HG02798 (cell line): ENCODE data around the gene OTX2.

Source experiments
- ATAC-seq: cut with Tn5 transposase; IDR thresholded peaks from one replicate; pipeline ENCODE4 v1.9.1; 2021; ENCODE audit warnings: mild to moderate bottlenecking; ENCODE audit not compliant: unreplicated experiment, poor library complexity

Gene OTX2

DNA sequence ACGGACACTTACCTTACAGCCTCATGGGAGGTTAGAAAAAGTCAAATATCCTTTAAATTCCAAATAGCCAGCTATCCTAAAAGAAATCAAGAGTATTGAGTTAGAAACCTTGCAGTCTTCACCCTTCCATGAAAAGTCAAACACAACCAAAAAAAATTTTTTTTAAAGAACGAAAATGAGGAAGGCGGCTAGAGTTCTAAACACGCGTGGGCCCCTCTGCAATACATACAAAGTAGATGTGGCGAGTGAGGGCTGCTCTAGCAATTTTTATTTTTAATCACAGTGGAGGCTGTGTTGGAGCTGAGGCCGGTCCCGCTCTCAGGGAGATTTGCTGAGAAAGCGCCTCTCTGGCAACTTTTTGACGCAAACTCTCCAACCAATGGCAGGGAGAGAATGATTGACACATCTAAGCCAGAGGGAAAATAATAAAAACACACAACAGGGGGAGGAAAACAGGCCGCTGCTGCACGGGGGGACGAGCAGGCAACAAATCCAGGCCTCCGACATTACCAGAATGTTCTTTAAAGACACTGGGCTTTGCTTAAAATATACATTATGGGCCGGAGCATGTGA is at the start of gene OTX2:
OTX2 (minus strand) TSS at position 333 of the 573 bp plus-strand sequence. CDS start 5,023 bp downstream, outside the sequence.
- no peak for ATAC-seq

DNA sequence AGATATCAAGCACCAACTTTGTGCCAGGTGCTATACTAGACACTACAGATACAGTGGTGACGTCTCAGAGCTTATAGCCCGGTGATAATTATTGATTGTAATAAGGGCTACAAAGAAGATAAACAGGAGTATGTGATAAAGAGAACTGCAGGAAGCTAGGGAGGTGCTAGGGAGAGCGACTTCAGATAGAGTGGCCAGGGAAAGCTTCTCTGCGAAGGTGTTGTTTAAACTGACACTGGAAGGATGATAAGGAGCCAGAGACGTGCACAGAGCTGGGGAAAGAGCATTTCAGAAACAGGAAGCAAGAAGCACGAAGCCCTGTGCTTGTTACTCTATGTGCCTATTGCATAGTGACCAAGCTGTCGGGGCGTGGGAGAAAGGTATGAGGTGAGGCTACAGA is 48.1 kb upstream of the OTX2 start:
- no peak for ATAC-seq

DNA sequence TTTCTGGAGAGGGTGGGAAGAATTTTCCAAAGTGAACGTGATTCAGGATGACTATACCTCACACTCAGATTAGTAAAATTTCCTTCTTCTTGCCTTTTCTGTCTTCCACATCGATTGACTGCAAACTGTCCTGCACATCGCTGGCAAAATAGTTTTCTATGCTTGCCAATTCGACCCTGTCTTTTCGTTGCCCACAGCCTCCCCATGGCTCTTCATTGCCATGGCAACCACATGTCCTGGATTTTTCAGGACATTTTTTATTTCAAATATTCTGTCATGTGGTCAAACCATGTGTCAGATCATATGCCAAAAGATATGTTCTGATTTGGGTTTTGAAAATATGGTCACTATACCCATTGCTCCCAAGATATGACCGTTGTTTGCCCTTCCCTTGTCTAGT is 46.9 kb upstream of the OTX2 start:
- no peak for ATAC-seq

DNA sequence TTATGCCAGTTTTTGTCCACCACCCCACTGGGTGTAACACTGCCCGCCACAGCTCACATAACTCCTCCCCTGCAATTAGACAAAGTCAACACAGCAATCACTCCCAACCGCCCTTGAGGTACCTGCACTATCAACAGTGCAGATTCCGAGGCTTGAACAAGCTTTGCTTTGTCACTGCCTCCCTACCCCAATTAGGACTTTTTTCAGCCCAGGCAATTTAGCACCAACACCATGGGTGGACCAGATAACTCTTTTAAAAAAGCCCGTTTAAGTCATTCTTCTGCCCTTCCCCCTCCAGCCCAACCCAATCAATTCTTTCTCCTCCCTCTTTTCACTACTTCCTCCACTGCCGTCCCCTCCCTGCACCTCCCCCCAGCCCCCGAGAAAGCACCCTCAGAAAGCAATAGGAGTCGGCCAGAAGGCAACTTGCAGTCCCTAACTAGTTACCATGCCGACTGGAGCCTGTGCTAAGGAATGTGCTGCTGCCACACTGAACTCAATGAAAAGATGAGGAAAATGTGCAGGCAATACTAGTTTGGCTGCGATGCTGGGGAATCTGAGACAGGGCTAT is 45.7 kb upstream of the OTX2 start:
- ATAC-seq, result no peak

DNA sequence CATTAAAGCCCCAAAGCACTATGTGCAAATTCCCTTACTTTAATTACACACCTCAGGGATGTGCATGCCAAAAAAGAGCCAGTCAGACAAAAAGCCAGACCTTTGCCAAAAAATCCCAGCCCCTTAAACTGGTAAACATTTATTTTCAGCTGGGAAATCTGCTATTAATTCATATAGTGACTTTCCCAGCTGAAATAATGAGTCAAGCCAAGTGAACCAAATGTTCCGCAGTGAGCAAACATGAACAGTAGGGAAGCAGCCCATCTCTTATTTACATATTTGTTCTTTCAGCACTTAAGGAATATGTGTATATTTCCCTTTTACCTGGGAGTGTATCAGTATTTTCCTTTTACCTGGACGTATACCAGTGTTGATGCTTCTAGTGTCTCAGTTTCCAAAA is 44.0 kb upstream of the OTX2 start:
- no peak for ATAC-seq

DNA sequence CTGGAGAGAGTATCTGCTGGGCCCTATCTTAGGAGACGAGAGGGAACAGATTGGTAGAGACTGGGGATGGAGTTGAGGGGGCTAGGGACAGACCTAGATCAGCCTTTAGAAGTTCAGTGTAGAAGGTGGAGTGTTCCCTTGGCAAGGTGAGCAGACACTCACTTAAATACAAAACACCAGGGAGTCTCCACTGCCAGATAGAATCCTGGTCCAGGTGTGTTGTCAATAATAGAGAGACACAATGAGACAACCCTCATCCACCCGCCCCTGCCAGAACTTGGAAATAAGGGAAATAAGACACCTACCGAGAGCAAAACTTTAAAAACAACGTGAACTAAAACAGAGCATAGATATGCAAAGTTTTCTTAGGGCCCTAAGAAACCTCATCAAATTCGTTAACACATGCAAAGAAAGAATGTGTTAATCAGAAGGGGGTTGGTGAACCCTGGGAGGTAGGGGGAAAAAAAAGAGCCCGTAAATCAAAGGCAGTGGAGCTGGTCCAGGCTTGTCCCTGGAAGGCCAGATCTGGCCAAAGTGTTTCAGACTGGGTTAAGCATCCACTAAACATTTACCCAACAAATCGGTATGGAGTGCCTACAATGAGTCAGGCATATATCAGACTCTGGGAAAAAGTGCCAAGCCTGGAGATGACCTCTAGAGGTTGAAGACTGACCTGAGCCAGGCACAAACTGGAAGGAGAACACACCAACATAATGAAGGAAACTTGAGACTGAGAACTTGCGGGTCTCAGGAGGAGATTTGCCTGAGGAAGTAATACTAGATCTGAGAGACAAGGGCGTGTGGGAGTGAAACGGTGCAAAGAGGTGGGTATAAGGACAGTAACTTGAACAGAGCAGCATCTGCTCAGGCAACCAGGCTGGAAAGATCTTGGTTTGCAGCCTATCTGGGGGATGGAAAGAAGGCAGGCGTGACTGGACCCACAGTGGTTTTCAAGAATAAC is 37.0 kb upstream of the OTX2 start:
- no peak for ATAC-seq

DNA sequence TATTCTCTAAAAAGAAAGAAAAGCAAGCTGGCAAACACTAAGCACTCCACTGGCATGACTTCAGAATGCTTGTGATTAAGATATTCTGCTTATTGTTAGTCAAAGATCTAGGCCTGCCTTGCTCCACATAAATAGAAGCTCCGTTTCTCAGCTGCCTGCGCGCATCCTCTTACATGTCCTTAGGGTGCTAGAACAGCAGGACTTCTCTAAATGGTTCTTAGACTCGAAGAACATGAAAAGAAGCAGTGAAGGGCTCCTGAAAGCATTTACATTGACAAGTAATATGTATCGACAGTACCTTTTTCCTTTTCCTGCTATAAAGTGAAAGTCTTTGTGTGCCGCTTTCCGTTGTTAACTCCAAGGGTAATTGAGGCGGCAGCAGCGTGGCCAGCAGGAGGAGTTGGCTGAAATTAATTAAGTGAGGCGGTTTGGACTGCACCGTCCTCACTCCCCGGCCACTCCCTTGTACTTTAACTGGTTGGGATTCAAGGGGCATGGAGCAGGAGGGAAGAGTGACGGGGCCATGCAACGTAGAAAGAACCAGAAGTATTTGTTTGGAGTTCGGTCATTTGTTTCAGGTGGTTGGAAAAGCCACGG is 34.2 kb upstream of the OTX2 start:
- ATAC-seq, result no peak

DNA sequence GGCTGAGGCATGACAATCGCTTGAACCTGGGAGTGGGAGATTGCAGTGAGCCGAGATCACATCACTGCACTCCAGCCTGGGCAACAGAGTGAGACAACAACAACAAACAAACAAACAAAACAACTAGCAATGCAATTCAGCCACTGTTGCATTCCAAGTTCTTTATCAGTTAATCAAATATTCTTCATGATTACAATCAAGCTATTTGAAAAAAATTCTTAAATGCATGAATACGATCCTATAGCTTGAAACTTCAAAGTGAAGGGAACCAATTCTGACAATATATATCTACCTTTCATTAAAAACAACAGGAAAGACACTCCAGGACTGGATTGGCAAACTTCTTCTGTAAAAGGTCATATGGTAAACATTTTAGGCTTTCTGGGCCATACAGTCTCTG is 31.3 kb upstream of the OTX2 start:
- no peak for ATAC-seq

DNA sequence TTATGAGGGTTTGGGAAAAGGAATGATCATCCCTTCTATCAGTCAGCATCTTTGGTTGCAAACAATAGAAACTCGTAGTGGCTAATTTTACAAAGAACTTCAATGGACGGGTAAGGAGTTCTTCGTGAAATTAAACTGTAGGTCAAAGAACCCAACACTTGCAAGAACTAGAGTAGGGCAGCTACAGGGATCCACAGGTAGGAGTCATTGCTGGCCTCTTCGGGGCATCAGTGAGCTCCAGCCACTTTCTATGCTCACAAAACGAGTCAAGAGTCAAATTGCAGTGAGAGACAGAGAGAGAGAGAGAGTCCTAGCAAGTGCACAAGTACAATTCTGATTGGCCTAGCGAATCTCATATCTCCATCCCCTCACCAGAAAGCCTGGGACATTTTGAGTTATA is 29.9 kb upstream of the OTX2 start:
- ATAC-seq, result no peak

DNA sequence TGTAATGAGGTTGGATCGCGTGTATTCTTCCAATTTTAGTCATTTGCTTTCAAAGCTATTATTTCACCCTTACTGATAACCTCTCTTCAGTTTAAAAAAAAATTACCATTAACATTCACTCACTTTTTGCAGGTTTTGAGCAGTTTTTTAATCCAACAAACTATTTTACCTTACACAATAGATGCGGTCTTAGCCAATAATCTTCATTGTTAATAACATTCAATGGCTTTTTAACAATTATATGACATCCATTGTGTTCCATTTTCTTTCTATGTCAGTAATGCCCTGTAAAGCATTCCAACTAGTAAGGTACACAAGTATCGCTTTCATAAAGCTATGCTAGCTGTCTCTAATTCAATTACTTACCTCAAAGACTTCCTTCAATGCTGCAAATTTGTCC is 18.9 kb upstream of the OTX2 start:
- ATAC-seq, result no peak

DNA sequence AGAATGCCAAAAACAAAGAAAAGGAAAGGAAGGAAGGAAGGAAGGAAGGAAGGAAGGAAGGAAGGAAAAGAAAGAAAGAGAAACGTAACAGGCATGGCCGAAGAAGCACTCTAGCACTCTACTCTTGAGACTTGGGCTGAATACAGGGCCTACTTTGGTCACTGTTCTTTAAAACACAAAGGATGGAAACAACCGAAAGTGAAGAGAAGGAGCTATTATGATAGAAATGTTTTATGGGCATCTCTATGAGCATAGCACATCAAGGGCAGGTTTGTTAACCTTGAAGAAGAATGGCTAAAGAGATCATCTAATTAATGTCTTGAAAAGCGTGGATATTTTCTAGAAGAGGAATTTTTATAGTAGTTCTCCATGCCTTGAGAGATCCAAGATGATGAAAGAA is 15.9 kb upstream of the OTX2 start:
- no peak for ATAC-seq

DNA sequence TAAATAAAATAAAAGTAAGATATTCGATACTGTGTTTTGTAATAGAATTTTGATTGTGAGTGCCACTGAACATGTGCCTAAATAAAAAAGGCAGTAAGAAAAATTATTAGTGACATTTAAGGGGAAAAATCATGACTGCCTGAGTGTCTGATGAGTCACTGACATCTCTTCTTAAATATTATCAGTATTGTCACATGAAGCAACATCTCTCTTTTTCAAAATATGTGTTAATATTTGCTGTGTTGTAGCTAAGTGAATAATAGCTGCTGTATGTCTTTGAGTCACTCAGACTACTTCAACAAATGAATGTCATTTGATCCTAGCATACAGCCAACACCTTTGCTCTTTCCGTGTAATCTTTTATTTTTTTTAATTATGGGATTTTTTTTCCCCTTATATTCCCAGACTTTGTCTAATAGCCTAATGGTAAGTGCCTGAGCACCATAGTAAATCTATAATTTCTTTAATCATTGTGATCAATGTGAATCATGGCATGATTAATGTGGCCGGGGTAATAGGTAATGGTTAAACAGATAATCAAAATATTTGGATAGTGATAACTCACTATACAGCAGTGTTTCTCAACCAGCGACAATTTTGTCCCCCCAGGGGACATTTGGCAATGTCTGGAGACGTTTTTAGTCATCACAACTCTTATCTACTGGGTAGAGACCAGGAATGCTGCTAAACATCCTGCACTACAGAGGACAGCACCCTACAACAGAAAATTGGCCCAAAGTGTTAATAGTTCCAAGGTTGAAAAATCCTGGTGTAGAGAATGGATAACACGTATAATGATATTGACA is 11.7 kb upstream of the OTX2 start:
- no peak for ATAC-seq

DNA sequence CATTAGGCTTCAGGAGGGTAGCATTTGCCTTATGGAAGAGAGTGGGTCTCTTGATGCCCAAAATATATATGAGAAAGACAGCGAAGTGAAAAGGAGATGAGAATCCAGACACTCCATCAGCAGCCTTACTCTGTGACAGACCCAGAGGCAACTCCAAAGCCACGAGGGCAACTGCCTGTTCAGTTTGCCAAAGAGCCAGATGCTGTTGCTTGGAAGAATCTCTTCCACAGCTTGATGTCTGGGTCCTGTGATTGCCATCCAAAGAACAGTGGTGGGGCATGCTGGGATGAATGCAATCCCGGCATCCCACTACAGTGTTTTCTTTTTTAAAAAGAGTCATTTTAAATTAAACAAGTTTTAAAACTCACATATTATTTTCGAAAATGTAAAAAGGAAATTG is 10.9 kb upstream of the OTX2 start:
- ATAC-seq, result no peak

DNA sequence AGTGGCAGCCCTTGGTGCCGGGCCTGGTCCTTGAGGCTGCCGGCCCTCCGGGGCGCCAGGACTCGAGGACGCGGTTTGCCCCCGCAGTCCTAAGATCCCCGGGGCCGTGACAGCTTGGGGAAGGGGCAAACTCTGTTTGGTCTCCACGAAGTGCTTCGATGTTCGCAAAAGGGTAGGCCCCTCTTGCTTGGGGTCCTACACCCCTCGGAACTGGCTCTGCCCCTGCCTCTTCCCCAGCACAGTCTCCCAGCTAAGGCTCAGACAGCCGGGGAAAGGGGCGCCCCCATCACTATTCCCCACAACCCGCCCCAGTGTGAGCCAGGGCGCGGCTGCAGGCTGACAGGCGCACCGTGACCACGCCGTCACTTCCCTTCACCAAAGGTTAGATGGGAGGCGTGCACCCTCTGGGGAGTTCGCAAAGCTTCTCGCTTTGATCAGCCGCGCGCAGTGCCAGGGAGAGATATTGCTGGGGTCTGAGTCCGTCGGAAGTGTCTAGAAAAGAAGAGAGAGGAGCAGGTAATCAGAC is 7.2 kb upstream of the OTX2 start:
- no peak for ATAC-seq

DNA sequence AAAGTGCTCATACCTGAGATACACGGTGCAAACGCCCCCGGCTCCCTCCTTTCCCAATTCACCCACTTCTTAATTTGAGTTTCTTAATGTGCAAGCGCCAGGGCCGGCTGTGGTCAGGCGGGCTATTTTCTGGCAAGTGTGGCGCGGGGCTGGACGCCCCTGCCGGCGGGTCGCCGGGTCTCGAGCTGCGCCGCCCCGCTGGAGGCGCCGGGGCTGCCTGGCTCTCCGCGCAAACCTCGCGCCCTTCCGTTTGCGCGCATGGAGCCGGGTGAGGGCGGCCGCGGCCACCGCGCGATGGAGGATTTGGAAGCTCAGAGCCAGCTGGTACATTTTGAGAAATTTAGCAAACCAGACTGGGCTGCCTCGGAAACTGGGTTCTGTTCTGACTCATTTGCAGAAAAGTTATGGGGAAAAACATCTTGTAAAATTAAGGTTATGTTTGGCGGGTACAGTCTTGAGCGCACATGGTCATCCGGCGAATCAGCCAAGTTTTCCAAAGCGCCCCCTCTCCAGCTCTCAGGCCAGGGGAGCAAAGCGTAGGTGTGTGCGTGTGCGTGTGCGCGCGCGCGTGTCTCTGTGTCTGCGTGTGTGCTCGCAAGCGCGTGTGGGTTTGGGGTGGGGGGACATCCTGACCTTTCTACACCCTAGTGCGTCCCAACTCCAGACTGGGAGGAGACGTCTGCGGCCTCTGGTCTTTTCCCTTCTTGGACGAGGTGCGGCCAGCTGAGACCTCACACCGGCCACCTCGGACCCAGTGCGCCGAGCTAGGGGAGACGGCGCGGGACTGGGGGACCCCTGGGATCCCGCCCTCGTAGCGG is 6.5 kb upstream of the OTX2 start:
- no peak for ATAC-seq

DNA sequence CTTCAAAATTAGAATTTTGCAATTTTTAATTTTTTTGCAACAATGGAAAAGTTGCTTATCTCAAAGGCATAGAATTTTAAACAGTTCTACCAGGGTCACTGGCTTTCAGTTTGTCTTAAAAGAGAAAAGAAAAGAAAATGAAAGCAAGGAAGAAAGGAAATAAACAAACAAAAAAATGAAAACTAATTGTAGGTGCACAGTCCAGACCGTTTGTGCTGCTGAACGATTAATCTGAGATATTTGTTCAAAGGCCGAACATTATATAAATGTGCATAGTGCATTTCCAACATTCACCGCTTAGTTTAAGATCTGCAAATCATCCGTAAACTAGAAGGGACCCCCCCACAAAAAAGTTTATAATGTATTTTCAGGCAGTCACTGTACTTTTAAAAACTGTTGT is 5.5 kb upstream of the OTX2 start:
- ATAC-seq, result no peak

DNA sequence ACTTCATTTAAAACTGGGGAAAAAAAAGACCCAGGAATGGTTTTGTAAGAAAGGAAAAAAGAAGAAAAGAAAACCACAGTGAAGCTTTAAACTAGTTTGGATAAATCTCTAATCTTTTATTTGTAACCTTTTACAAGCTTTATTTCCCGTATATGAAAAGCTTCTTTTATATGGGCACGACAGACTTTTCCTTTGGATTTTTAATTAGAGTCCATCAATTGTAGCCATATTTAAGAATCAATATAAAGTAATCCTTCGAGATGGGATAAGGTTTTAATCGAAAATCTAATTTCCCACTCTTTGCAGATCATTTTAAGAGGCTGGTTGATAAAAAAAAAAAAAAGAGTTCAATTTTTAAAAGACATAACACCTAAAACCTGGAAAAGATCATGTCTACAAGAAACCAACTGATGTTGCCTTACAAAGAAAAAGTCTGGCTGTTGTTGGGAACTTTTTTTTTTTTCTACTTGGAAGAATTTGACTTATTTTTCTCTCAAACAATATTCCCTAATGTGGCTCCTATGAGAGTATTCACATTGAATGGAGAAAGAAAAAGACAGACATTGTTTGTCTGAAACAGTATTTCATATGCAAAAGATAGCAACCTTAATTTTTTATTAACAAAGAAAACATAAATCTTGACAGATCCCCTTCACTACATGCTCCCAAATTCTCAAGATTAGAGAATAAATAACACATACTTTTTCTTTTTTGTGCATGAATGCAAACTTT is 4.9 kb upstream of the OTX2 start:
- no peak for ATAC-seq

DNA sequence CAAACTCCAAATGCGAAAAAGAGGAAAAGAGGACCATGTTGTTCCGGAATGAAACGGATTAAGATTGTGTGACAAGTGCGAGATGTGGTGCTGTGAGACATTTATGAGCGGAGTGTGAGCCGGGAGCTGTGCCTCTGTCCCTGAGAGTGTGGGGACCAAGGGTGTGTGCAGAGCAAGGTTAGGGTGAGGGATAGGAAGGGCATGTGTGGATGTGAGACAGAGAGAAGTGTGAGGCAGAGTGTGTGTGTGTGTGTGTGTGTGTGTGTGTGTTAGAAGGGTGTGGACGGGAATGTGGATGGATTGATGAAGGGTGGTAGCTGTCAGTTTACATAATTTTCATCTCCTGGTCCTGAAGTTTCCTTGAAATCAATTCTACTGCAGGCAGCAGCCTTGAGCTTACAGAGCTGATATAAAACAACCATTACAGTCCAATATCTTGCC is 4.3 kb upstream of the OTX2 start:
- ATAC-seq, result no peak

DNA sequence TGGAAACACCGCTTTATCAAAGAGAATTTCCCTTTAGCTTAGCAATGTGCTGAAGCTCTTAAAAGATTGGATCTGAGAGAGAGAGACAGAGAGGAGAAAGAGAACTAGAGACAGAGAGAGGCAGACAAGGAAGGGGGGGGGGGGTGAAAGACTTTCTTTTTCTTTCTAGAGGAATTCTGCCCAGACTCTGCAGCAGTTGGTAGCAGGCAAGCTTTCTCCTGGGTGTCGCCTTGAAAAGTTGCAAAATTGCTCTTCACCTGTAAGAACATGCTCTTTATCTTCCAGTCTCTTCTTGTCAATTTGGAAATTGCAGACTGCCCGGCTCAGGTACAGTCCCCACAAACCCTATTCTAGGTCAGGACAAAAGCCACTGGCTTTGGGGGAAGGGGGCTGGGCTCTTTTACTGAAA is 2.9 kb upstream of the OTX2 start:
- no peak for ATAC-seq
